H54 (cell line): ENCODE measurements around the gene TSPAN1.
A peak's percentile ranks its signal among the peaks of the same experiment; 100 is the strongest.

Source experiments
- DNase-seq: peaks from one replicate; pipeline ENCODE4 v3.0.0; 2011; ENCODE audit warnings: low spot score, mixed read lengths; ENCODE audit not compliant: insufficient read length
- FAIRE-seq: peaks from 3 replicates; lab custom pipeline; 2011; peaks lifted over from hg19 to GRCh38; lab: Jason Lieb, UNC
- POLR2A ChIP-seq: IDR thresholded peaks from 2 replicates; pipeline ENCODE4 v1.6.1; 2011; ENCODE audit warnings: low read depth, mild to moderate bottlenecking, low read length

The TSPAN1 gene

GRCh38 chr1:46171871-46172270 is 3.0 kb upstream of the TSPAN1 start:
- TF ChIP-seq POLR2A, result no peak
- FAIRE-seq, result no peak
- no peak for DNase-seq

GRCh38 chr1:46172321-46172720 is 2.6 kb upstream of the TSPAN1 start:
- FAIRE-seq, result no peak
- no peak for TF ChIP-seq POLR2A

GRCh38 chr1:46173361-46173856 is 1.5 kb upstream of the TSPAN1 start:
- no peak for TF ChIP-seq POLR2A
- no peak for DNase-seq
- FAIRE-seq, result no peak

More at GRCh38 chr1:46172321-46172720, 2.6 kb upstream of the TSPAN1 start:
- no peak for DNase-seq

GRCh38 chr1:46175243-46175642 is 356 bp downstream of the TSPAN1 start:
- DNase-seq (no peak), FAIRE-seq (no peak)
- no peak for TF ChIP-seq POLR2A

GRCh38 chr1:46176211-46176865 is 1.5 kb downstream of the TSPAN1 start, which contains the start of gene P3R3URF:
TSS of gene P3R3URF (minus strand) at chr1:46176488. CDS start at chr1:46176471, 17 bp downstream.
- DNase-seq, result no peak
- FAIRE-seq, result no peak
- no peak for TF ChIP-seq POLR2A

GRCh38 chr1:46179138-46180081 is 4.5 kb downstream of the TSPAN1 start:
- FAIRE-seq (no peak), DNase-seq (peak; percentile 84)
- TF ChIP-seq POLR2A, result no peak

- FAIRE-seq, result no peak
Measured at GRCh38 chr1:46180082-46180616, 5.3 kb downstream of the TSPAN1 start.

GRCh38 chr1:46181343-46182260 is 6.7 kb downstream of the TSPAN1 start:
- no peak for DNase-seq
- no peak for FAIRE-seq
- no peak for TF ChIP-seq POLR2A

More at GRCh38 chr1:46180082-46180616, 5.3 kb downstream of the TSPAN1 start:
- no peak for DNase-seq
- no peak for TF ChIP-seq POLR2A

GRCh38 chr1:46183079-46183847 is 8.4 kb downstream of the TSPAN1 start:
- DNase-seq (peak; percentile 93), FAIRE-seq (peak; percentile 96)
- TF ChIP-seq POLR2A, result no peak

GRCh38 chr1:46183926-46184557 is 9.2 kb downstream of the TSPAN1 start:
- no peak for DNase-seq
- TF ChIP-seq POLR2A, result no peak
- FAIRE-seq, result no peak

GRCh38 chr1:46184920-46185658 is 10.2 kb downstream of the TSPAN1 start:
- no peak for FAIRE-seq

More at GRCh38 chr1:46184920-46185658, 10.2 kb downstream of the TSPAN1 start:
- no peak for DNase-seq
- no peak for TF ChIP-seq POLR2A
